Stimulated activated CD4-positive, alpha-beta T cell treated with anti-CD3 and anti-CD28 coated beads, Interleukin-12 subunit alpha, Interleukin-12 subunit beta, amount 100 ng/mL, for 24 hours (primary cell): ENCODE measurements around the gene CABLES2.

Experiments
- DNase-seq, 2 experiments: peaks; one replicate each; pipeline ENCODE4 v3.0.0-alpha.2; 2020; ENCODE audit warnings: low read depth in 2 of 2

CABLES2 gene

GRCh38 chr20:62417981-62418708, 11.1 kb upstream of the CABLES2 start:
- no peak for DNase-seq

GRCh38 chr20:62416651-62417637, 9.9 kb upstream of the CABLES2 start:
- no peak for DNase-seq

- no peak for DNase-seq
These were observed 8.4 kb upstream of the CABLES2 start for GRCh38 chr20:62415354-62416111.

GRCh38 chr20:62413896-62414481, 6.9 kb upstream of the CABLES2 start:
- no peak for DNase-seq

- DNase-seq: no peak
These were observed 6.0 kb upstream of the CABLES2 start for GRCh38 chr20:62413025-62413570.

- DNase-seq: no peak
These were observed 5.3 kb upstream of the CABLES2 start for GRCh38 chr20:62412194-62413024.

- no peak for DNase-seq
These were observed 4.6 kb upstream of the CABLES2 start for GRCh38 chr20:62411479-62412193.

- DNase-seq: no peak
These were observed 3.8 kb upstream of the CABLES2 start for GRCh38 chr20:62410746-62411478.

GRCh38 chr20:62409931-62410745, 3.1 kb upstream of the CABLES2 start:
- DNase-seq: no peak

- DNase-seq: no peak
These were observed 2.2 kb upstream of the CABLES2 start for GRCh38 chr20:62409086-62409853.

- no peak for DNase-seq
These were observed 1.6 kb upstream of the CABLES2 start for GRCh38 chr20:62408640-62409039.

GRCh38 chr20:62408055-62408454, 970 bp upstream of the CABLES2 start:
- no peak for DNase-seq

- DNase-seq: no peak
These were observed 379 bp downstream of the CABLES2 start for GRCh38 chr20:62406635-62407176.

- DNase-seq: no peak
These were observed 1.0 kb downstream of the CABLES2 start for GRCh38 chr20:62405981-62406513.

GRCh38 chr20:62405108-62405980, 1.7 kb downstream of the CABLES2 start:
- DNase-seq: no peak

- no peak for DNase-seq
These were observed 2.4 kb downstream of the CABLES2 start for GRCh38 chr20:62404761-62405107.
